ENCODE results near the gene LNPEP. TPM values are rescaled to one million over a fixed set of nuclear protein-coding genes. Genes with fewer than 3 reads are reported as not detected.
"Not testable (repeated sequence)": the region's sequence is repeated elsewhere in the genome, so short reads cannot be mapped to it uniquely, and the experiment has no call there.

The LNPEP gene
- total RNA-seq, 3 donors from 2014 or later: 20.3 to 22.9 (median 20.6) TPM

DNA sequence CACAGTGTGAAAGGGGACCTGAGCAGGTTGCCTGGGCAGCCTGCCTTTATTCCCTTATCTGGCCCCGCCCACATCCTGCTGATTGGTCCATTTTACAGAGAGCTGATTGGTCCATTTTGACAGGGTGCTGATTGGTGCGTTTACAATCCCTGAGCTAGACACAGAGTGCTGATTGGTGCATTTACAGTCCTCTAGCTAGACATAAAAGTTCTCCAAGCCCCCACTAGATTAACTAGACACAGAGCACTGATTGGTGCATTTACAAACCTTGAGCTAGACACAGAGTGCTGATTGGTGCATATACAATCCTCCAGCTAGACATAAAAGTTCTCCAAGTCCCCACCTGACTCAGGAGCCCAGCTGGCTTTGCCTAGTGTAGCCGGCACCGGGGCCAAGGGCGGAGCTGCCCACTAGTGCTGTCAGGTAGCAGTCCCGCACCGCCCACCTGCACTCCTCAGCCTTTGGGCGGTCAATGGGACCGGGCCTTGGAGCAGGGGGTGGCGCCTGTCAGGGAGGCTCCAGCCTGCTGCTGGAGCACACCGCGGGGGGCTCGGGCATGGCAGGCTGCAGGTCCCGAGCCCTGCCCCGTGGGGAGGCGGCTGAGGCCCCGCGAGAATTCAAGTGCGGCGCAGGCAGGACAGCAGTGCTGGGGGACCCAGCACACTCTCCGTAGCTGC, 149.0 kb downstream of the LNPEP start:
- not testable (repeated sequence) for H3K9me3 Mint-ChIP-seq; H3K4me3 Mint-ChIP-seq; H3K27me3 Mint-ChIP-seq (ENCODE audit: low read depth); H3K4me1 Mint-ChIP-seq (ENCODE audit: low read depth); H3K36me3 Mint-ChIP-seq (ENCODE audit: insufficient read depth); ATAC-seq; DNase-seq

GRCh38 chr5:97085459-97086181, 149.7 kb downstream of the LNPEP start:
- ATAC-seq (no peak), DNase-seq (no peak)
- Mint-ChIP-seq H3K36me3 (ENCODE audit: insufficient read depth) (no peaks in the 10 kb centered on the region), H3K9me3 (no peaks in the 10 kb centered on the region), H3K4me3 (no peak overlapping the region), H3K27me3 (ENCODE audit: low read depth) (no peaks in the 10 kb centered on the region), H3K4me1 (ENCODE audit: low read depth) (peaks cover 7% of the 10 kb centered on the region)

Other genes starting within 250 kb of the LNPEP start
- 10 to 100 TPM; 61.9 to 79.2 (median 75.1) TPM for gene ERAP1, start 128.1 kb upstream of the LNPEP start, total RNA-seq
- 10 to 100 TPM; 11.2 to 32.2 (median 15.2) TPM for gene ERAP2, start 59.6 kb upstream of the LNPEP start, total RNA-seq
- not detected for gene LIX1, start 206.5 kb downstream of the LNPEP start, total RNA-seq
- gene RIOK2, start 247.2 kb downstream of the LNPEP start, total RNA-seq: 10 to 100 TPM; 51.4 to 59.1 (median 54.2) TPM